HG02571 (cell line): ENCODE data around the gene CMTR1.
A peak's percentile ranks its signal among the peaks of the same experiment; 100 is the strongest.
"Not testable (repeated sequence)": the region's sequence is repeated elsewhere in the genome, so short reads cannot be mapped to it uniquely, and the experiment has no call there.

ENCODE experiments used
- ATAC-seq: cut with Tn5 transposase; IDR thresholded peaks from one replicate; pipeline ENCODE4 v1.9.1; 2021; ENCODE audit warnings: mild to moderate bottlenecking, moderate library complexity; ENCODE audit not compliant: unreplicated experiment

Gene CMTR1

DNA sequence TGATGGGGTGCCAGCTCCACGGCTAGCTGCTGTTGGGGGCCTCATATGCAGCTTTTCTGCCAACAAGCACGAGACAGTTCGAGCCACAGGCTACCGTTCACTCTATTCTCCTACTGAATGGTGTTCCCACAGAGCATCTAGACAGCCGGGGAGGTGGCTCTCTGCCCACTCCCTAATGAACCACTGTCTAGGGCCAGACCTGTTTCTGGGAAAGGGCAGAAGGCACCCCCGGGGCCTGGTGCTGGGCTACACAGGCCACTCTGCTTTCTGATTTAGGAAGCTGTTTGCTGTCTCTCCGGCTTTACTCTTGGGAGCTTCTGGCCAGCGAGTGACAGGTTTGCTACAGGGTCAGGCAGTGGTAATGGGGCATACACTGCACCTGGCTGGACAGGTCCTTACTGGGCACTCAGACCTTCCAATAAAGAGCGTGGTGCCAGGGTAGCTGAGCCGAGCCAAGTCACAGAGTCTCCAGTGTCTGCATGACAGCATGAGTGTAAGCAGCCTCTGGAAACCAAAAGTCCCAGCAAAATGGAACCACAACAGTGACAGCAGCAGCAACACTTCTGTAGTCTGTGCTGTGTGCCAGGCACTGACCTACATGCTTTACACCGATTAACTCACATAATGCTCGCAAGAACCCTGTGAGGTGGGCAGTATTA lies 58.3 kb downstream of the CMTR1 start:
- no peak for ATAC-seq

DNA sequence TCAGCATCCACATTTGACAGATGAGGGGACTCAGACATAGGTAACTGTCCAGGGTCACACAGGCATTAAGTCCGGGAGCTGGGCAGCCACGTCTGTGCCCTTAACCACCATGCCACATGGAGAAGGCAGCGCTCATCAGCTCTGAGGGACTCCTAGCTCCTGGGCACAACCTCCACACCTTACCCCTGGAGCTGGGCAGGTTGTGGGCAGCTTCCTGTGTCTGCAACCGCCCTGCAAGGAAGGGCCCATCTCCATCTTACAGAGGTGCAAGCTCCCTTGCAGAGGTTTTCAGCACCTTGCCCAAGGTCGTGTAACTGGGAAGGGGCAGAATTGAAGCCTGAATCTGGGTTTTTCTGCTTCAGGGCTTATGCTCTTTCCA lies 58.8 kb downstream of the CMTR1 start:
- ATAC-seq, result no peak

DNA sequence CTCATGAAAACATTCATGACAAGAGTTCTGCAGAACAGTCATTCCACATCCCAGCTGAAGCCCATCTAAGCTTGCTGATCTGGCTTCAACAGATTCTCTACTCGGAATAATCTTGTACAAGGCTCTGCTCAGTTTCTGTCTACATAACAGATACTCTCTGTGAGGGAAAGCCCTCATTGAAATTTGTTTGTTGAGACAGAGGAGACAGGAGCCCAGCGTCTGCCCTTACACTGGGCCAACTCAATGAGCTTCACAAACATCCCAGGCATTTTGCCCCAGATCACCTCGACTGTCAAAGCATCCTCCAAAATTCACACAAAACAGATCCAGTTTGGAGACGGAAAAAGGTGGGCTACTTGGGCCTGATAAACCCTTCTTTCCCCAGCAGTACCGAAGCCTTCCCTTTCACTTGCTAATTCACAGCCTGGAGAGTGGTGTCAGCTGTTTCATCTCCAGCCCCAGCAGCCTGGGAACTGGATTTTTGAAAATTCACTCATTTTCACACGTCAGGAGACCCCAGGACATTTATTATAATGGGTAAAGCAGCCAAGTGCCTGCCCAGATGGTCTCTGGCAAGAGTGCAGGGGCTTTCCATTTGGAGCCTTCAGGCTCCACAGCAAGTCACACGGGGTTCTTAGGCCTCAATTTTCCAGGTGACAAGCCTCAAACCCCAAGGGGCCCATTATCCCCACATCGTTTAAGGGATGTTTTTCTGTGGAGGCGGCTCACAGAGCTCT lies 59.4 kb downstream of the CMTR1 start:
- ATAC-seq, result no peak

DNA sequence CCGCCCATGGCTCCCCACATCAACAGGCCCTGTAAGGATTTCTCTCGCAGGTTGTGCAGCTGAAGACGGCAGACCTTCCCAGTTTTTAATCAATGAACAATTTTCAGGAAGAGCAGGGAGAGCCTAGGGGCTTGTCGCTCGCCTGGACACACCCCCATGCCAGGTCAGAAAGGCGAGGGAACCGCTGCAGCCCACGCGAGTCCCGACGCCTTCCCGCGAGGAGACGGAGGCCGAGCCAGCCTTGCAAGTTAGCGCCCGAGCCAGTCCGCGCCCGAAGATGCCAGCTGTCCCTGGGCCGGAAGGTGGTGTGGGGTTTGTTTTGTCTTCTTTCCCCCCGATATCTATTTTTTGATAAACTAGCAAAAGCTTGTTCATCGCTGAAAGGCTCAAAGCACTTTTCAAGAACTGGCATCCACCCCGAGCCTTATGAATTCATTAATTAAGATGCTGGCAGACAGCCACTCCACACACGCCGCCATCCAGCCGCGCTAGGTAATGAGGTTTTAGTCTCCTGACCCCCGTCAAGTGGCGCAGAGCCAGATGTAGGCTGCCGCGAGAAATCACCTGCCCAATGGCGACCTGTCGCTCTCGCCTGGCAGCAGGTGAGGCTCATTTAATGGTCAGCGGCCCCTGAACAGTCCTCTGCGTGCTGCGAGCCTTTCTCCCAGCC lies 60.1 kb downstream of the CMTR1 start:
- no peak for ATAC-seq

DNA sequence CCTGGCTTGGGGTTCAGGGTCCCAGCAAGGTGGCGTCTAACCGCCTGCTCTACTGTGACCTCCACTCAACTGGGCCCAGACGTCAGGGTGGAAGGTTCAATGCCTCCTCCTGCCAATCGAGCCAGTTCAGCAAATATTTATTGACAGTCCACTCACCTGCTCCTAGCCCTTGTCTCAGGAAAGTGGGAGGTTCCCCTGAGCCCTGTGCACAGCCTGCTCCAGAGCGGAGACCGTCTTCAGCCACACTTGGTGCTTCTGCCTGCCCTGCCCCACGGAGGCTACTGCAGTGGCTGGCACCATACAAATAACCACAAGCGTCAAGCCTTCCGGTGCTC lies 60.6 kb downstream of the CMTR1 start:
- ATAC-seq, result no peak

DNA sequence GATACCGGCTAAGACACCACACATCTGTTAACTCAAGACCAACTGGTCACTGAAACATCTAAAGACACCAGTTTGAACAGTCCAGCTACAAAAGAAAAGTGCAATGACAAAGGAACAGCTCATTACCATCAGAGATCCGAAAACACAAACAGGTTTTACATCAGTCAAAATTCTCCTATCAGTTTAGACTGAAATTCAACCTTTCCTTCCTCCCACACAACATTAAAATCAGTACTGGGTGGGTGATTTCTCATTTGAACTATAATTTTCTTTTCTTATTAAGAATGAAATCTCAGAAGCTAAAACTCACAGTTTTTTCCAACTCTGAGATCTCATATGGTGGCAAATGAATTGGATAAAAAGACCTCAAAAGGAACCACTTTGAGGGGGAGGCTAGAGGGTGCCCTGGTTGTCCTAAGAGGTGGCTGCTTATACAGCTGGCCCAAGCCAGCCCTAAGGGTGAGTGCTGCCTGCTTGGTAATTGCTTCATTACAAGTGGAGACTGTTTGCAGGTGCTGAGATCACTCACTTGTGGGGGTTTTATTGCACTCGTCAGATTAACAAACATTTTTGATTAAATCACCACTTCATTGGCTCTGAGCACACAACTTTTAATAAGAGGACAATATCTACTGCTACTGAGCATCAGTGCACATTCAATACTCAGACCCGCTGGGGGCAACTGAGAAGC lies 62.4 kb downstream of the CMTR1 start:
- no peak for ATAC-seq

DNA sequence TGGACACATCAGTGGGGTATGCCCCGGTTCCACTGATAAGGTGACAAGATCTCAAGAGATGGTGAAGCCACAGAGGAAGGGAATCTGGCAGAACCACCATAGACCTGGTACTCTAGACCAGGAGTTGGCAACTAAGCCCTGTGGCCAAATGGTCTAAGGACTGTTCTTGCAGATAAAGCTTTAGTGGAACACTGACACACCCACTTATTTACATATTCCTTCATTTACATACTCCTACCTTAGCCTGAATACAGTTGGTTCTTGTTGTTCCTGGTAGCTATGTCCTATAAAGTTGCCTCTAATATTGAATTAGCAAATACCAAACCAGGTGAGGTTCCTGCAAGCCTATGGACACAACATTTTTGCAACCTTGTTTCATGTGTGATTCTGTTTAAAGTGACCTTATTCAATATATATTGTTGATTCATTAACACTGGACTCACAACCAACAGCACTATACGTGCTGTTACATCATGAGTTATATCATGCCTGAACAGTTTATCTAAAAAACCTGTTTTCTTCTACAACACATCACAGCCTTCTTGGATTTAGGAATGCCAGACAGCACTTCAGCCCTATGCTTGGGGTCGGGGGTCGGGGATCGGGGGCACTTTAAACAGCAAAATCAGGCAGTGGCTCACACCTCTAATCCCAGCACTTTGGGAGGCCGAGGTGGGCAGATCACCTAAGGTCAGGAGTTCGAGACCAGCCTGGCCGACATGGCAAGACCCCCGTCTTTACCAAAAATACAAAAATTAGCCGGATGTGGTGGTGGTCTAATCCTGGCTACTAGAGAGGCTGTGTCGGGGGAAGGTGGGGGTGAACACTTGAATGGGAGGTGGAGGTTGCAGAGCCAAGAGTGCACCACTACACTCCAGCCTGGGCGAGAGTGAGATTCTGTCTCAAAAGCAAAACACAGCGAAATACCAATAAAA lies 64.2 kb downstream of the CMTR1 start:
- no peak for ATAC-seq

DNA sequence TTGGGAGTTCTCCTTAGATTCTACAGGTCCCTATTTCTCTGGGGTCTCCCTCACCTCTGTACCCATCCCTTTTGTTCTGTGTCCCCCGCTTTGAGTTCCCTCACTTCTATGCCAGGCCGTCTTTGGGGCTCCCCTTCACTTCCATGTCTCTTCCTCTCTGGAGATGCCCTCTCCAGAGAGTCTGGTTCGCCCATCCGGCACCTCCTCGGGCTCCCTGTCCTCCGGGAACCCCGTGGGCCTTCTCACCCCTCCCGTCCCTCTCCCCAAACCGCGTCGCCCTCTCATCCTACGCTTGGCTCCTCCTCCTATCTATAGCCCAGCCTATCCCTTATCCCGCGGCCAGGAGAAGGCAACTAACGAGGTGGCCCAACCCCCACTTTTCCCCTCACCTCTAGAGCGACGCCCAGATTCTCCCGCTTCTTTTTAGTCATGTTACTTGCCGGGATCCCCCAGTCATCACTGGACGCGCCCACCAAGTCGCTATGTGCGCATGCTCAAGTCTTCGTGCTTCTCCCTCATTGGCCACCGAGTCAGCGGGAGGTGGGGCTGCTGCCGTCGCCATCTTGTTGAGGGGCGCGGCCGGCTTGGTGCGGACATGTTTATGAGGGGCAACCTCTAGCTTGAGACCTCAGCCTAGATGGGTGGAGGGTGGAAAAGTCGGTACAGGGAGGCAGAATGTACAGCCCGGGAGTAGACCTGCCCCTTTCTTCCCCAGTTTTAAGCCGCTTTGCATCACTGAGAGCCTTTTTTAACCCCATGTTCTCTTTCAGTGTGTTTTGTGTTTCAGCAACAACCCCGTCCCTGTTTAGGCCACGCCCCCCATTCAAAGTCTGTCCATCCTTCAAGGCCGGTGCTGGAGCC lies 66.6 kb downstream of the CMTR1 start, which contains the start of gene CCDC167:
TSS of gene CCDC167 (minus strand) at position 461 of the 861 bp plus-strand sequence. CDS start at position 431, 30 bp downstream.
- ATAC-seq, result peak; percentile 87

DNA sequence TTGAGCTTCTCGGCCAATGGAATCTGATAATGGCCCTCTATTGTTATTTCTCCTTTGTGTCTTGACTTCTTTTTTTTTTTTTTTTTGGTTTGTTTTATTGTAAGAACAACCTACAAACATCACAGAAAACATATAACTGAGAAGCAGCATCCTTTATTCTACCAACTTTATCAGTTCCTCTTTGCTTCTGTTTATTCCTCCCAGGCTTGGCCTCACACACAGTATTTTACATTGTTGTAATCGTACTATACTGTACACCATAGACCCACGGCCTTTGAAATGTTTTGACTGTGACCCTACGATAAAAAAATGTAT lies 67.2 kb downstream of the CMTR1 start:
- ATAC-seq, result no peak

DNA sequence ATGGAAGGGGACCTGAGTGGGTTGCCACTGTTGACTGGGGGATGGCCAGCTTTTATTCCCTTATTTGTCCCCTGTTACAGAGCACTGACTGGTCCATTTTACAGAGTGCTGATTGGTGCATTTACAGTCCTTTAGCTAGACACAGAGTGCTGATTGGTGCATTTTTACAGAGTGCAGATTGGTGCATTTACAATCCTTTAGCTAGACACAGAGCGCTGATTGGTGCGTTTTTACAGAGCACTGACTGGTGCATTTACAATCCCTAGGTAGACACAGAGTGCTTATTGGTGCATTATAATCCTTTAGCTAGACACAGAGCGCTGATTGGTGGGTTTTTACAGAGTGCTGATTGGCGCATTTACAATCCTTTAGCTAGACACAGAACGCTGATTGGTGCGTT lies 67.9 kb downstream of the CMTR1 start:
- not testable (repeated sequence) for ATAC-seq

DNA sequence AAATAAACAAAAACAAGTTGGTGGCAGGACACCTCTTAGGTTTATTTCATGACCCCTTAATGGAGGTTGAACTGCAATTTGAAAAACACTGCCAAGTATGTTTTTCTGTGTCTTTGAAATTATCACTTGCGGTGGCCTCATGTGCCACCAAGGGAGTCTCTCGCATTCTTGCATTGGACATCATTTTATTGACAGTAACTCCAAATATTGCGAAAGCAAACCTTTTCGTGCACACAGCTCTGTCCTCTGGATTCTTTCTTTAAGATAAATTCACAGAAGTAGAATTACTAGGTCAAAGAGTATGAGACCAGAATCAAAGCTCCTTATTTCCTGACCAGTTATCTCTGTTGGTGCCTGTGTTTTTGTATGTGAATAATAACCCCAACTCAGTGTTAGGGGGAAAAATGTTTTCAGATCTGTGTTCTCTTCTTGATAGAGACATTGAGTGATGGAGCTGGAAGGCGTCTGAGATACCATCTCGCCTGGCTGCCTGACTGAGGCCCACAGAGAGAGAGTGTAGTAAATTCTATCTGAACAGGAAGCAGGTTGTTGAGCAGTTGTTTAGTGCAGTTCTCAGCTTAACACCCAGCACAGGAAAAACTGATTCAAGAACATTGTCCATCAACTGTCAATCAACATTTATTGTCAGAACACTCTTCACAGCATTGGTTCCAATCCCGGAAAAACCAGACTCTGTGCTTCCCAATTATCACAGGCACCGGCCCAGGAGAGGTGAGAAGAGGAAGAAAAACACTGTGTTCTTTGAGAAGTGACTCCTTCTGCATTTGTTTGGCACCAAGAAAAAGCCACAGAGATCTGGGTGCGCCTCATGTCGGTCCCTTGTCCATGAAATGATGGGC lies 68.8 kb downstream of the CMTR1 start:
- ATAC-seq, result no peak

DNA sequence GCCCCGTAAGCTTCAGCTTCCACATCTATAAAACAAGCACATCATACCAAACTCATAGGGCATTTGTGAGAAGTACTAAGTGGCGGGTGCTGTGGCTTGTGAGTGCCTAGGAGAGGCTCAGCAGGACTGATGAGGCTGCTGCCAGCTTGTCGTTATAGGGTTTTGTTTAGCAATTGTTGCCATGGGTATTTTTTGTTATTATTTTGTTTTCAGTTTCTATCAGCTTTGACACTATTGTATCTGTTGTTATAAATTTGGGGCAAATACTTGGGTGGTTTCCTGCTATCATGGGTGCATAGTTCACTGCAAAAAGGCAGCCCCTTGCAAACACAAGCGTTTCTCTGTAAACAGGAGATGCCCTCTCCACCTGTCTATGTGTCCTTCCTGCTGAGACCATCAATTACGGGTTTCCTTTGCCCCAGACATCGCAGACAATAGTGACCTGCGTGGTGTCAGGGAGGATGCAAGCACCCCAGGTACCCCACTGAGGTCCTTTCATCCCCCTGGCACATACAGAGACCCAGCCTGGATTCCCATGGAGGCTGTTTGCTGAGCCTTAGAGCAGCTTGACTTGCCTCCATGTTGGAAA lies 69.8 kb downstream of the CMTR1 start:
- ATAC-seq, result no peak

DNA sequence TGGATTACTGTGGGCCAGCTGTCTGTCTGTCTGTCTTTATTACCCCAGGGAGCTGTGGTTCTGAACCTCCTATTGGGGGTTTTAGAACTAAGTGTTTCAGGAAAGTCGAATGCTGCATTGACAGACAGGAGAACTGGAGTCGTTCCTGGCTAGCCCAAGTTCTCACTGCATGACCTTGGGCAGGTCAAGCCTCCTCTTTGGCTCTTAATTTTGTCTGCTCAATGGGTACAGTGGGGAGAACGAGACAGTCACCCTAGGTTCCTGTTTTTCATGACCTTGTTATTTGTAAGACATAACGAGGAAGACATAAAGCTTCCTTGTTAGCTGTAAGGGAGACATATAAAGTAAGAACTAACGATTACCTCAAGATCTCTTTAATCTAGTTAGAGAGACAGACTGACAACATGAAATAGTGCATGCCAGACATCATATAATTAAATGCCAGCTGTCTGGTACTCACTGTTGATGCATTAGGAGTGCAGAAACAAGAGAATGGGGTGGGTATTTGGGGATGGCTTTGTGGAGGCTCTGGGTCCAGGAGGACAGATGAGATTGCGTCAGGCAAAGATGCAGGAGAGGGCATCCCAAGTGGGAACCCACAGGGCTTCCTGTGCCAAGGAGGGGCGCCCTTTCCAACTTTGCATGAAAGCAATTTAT lies 70.4 kb downstream of the CMTR1 start:
- ATAC-seq, result no peak

DNA sequence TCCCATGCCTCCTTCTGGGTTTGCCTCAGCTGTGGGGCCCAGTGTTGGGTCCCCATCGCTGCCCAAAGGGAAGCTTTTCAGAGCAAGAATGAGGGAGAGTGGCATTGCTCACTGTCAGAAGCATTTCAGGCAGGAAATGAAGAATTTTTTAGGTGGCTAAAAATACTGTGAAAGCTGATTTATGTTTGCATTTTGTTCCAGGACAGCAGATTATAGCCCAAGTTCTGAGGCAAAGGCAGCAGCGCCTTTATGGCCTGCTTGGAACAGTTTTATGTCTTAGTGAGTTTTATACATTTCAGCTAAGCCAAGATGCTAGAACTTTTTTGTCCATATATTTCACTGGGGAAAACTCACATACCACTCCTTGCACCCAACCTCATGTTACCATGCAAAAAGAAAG lies 71.0 kb downstream of the CMTR1 start:
- no peak for ATAC-seq

DNA sequence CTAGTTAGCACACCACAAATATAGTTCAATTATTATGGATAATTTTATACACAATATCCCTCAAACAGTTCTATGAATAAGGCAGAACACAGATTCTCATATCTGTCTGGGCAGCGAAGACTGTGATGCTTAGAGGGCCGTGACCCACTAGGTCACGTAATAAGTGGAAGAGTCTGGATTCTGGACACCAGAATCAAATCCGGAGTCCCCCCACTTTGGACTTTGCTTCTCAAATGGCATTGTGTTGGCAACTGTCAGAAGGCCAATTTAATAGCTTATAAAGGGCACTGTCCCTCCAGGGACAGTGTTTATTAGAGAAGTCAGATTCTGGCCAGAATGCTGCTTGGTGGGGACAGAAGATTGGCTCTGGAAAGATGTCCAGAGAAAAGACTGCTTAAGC lies 73.5 kb downstream of the CMTR1 start:
- ATAC-seq, result no peak

DNA sequence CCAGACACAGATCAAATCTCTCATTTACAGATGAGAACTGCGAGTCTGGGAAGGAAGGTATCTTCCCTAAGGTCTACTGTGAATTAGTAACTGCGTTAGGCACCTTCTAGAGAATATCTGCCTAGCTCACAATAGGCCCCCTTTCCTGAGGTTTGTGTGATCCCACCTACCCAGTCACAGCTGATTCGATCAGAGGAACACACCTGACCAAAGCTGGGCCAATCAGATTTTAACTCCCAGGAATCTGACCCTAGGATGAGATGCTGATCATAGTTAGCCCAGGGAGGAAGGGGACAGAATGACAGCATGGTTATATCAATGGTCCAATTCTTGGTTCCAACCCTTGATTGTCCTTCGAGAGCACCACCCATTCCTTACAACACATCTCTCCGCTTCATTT lies 74.1 kb downstream of the CMTR1 start:
- no peak for ATAC-seq

DNA sequence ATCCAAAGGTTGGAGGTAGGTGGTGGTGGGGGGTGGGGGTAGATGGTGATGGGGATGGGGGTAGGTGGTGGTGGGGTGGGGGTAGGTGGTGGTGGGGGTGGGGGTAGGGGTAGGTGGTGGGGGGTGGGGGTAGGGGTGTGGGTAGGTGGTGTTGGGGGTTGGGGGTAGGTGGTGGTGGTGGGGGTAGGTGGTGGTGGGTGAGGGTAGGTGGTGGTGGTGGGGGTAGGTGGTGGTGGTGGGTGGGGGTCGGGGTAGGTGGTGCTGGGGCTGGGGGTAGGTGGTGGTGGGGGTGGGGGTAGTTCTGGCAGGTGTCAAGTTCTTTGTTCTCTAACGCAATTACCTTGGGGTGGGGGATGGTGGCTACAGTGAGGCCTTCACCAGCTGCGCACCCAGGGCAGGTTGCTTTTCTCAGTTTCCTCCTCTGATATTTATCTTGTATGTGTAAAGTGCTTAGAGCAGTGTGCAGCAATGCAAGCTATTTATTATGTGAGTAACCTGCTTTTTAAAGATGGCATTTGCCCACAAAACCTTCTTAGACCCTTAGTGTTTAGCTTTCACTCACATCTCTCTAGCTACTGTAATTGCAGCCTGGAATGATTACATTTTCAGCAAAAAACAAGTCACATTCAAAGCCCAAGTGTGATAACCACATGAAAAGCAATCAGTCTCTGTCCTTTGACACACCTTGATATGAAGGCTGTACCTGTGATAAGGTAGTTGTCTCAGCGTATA lies 74.8 kb downstream of the CMTR1 start:
- no peak for ATAC-seq
